ENCODE data around the gene SEC31A.

Gene SEC31A

DNA sequence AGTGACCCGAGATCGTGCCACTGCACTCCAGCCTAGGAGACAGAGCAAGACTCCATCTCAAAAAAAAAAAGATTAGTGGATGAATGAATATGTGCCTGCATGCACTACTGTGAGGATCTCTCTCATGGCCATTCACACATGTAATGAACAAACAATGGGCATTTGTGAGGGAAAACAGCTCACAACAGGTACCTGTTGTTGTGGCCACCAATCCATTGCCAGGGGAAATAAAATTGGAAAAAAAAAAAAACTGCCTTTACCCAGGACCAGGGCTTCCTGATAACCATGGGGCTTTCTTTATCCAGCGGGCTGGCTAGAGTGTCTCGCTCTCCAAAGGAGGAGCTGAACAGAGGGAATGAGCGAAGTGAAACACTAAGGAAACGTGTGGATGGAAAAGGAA lies 99.8 kb downstream of the SEC31A start:
- no peak for TF ChIP-seq JUND (IDR thresholded peaks at IDR 0.05; ENCODE audit: low read depth)
- in situ Hi-C loops (cut with HindIII; ENCODE audit: low pct_unique_long_range_greater_than_20kb, low sequenced_read_pairs): no loop called here
- DNase-seq (ENCODE audit: low read depth in 1 of 2, low spot score in 1 of 2): no peak

DNA sequence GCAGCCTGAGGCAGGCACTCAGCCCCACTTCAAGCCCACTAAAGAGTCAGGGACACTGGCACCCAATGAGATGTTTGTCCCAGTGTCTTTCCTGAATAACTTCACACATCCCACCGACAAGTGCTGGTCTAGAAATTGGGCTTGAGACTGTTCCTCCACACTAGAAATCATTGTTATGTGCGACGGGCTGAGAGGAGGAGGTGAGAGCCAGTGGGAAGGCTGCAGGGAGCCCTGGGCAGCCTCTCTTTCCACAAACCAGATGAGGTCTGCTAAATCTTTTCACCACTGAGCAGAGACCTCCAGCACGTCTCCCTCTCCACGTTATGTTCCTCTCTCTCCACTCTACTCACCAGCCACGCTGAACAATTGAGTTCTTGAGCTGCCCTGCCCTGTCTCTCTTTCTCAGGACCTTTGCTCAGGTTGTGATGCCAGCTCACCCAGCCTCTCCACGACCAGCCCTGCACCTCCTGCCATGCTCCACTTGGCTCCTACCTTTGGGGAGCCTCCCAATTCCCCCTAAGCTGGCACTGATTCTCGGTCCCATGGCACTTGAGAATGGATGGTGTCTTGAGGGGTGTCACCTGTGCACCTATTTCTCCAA lies 100.8 kb downstream of the SEC31A start:
- no peak for DNase-seq (ENCODE audit: low read depth in 1 of 2, low spot score in 1 of 2)
- in situ Hi-C loops (cut with HindIII; ENCODE audit: low pct_unique_long_range_greater_than_20kb, low sequenced_read_pairs): no loop called here
- no peak for TF ChIP-seq JUND (IDR thresholded peaks at IDR 0.05; ENCODE audit: low read depth)

DNA sequence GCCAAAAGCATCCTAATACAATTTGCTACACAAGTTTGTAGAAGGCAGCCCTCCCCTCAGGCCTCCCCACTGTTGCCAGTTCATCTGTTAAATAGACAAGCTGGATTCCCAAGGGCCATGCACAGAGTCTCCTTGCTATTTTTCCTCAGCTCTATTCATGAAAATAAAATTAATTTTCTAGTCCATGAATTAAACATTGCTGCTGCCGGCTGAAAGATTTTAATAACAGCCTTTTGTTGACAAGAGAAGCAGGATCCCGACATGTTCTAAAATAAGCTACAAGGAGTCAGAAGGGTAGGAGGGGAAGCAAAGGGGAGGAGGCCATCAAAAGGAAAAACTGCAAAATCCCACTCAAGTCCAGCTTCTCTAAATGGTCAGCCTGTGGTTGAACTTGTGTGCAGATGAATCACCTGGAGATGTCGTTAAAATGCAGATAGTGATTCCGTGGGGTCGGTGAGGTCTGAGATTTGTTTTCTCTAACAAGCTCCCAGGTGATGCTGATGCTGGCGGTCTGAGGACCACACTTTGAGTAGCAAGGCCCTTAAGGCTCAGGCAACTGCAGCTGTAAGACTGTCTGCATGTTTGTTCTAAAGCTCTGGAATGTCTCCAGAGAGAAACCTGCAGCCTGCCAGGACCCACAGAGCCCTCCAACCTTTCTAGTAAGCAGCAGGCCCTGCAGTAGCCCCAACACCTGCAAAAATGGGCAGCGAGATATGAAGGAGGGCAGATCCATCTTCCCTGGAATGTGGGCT lies 101.8 kb downstream of the SEC31A start:
- in situ Hi-C loops (cut with HindIII; ENCODE audit: low pct_unique_long_range_greater_than_20kb, low sequenced_read_pairs): no loop called here
- no peak for DNase-seq (ENCODE audit: low read depth in 1 of 2, low spot score in 1 of 2)
- no peak for TF ChIP-seq JUND (IDR thresholded peaks at IDR 0.05; ENCODE audit: low read depth)

DNA sequence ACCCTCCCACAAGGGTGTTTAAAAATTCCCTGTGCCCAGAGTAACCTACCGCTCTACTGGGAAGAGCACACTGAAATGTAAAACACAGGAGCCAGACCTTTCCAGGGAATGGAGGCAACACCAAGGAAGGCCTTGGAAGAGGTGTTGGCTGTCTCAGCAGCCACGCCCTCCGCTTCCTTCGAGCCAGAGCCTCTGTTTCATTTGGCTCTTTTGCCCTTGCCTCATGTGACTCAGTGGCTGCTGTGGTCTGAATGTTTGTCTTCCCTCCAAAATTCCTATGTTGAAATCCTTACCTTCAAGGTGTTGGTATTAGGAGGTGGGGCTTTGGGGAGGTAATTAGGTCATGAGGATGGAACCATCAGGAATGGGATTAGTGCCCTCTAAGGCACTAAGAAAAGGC lies 103.6 kb downstream of the SEC31A start:
- peak in 1 of 2 experiments; percentile 18 for DNase-seq (ENCODE audit: low read depth in 1 of 2, low spot score in 1 of 2)
- in situ Hi-C loops (cut with HindIII; ENCODE audit: low pct_unique_long_range_greater_than_20kb, low sequenced_read_pairs): no loop called here
- no peak for TF ChIP-seq JUND (IDR thresholded peaks at IDR 0.05; ENCODE audit: low read depth)

DNA sequence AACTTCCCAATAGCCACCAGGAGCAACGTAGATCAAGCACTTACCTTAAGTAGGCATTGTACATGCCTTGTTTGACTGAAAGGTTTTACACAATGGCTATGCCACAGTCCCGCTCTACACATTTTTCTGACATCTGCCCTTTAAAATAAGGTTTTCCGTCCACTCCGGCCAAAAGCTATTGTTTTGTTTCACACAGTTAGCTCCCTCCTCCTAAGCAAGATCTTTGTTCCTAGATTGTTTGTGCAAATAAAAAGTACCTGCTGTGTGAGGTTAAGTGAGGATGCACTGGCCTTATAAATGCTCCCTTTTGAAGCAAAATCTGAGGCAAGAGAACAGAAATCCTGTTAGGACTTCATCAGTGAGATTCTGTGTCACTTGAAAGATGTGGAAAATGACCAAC lies 104.1 kb downstream of the SEC31A start:
- DNase-seq (ENCODE audit: low read depth in 1 of 2, low spot score in 1 of 2): no peak
- in situ Hi-C loops (cut with HindIII; ENCODE audit: low pct_unique_long_range_greater_than_20kb, low sequenced_read_pairs): no loop called here
- no peak for TF ChIP-seq JUND (IDR thresholded peaks at IDR 0.05; ENCODE audit: low read depth)

DNA sequence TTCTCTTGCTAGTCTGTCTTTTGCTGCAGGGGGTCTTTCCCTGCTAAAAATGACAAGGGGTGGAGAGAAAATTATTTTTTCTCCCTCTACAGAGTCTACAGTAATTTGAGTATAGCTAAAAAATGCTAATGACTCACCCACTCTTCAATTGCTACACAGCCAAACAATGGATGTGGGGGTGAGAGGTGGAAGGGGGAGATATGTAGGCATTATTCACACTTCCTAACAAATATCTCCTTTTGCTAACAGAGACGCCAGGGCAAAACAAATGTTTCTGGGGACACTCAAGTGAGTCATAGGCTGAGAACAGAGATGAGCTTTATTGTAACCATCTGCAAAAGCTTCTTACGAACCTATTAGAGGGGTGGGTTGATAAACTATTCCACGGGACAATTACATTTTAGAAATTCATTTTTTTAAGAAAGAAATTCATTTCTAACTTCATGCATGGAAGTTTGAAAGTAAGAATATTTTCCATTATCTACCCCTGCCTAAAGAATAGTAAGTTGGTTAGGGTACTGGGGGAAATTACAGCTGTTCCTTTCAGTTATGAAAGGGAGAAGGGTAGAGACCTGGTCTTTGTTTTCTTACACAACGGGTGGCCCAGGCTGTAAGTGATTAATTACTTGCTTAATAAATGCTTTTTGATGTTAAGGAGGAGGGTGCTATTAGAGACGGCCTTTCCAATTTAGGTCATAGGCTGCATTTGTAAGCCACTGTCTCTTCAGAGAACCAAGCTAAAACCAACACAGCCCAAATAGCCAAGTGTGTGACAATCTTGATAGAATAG lies 105.1 kb downstream of the SEC31A start:
- DNase-seq (ENCODE audit: low read depth in 1 of 2, low spot score in 1 of 2): no peak
- in situ Hi-C loops (cut with HindIII; ENCODE audit: low pct_unique_long_range_greater_than_20kb, low sequenced_read_pairs): no loop called here
- no peak for TF ChIP-seq JUND (IDR thresholded peaks at IDR 0.05; ENCODE audit: low read depth)

DNA sequence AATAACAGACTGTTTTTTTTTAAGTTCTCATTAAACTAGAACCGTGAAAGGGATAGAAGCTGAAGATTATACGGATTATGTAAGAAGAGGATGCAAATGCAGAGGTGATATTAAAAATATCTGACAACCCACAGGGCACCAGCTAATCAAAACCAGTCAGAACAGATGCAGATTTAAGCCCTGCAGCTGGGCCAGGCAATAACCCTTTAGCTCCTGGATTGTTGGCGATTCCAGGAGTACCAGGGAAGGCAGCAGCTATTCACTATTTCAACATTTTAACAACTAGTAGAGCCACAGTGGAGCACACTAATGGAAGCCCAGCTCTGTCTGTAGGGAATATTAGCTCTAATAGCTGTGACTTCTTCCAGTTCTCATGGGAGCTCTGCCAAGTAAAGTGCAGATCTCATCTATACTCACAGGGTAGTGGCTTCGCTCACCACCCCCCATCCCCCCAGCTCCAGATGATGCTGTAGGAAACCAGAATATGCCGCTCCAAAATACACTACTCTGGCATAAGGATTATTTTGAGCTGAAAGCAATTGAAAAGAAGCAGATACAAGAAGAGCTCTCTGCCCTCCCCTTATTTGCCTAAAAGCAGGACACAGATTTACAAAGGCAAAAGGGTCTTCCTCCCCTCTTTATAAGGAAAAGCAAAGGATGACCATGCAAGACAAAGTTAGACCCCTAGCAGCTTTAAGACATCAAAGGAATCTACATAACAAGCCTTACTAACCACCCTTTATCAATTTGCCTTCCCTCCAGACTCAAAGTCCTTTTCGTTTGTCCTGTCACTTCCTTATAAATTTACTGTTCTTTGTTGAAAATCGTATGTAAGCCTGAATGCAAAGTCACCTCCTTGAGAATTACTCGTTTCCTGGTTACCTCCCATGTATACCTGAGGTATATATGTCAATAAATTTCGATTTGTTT lies 106.0 kb downstream of the SEC31A start:
- in situ Hi-C loops (cut with HindIII; ENCODE audit: low pct_unique_long_range_greater_than_20kb, low sequenced_read_pairs): no loop called here
- TF ChIP-seq JUND (IDR thresholded peaks at IDR 0.05; ENCODE audit: low read depth): no peak
- no peak for DNase-seq (ENCODE audit: low read depth in 1 of 2, low spot score in 1 of 2)

DNA sequence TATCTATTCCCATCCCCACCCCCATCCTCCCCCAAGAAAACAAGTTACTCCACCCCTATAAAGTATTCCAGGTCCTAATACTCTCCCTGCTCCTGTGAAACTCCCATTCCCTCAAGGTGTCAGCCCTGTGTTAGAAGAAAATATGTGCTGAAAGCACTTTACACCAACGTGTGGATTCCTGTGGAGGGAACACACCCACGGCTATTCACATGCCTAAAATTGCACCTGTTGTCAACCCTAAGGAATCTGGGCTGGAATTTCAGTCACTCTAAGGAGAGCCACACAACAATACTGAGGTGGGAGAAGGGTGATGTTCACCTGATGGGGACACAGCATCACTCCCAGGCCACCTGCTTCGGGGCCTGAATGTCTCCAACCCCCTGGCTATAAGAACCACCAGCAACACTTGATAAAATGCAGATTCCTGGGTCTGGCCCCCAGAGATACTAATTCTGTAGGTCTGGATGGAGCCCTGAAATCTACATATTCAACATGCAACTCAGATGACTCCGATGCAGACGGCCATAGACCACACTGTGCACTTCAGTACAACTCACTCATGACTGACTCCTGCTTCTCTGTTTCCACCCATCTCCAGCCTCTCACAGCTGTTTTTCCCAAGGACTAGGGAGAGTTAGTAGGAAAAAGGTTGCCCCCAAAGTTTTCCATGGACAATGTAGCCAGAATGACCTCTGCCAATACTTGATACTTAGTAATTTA lies 108.2 kb downstream of the SEC31A start:
- TF ChIP-seq JUND (IDR thresholded peaks at IDR 0.05; ENCODE audit: low read depth): no peak
- DNase-seq (ENCODE audit: low read depth in 1 of 2, low spot score in 1 of 2): peak in 1 of 2 experiments; percentile 20
- in situ Hi-C loops (cut with HindIII; ENCODE audit: low pct_unique_long_range_greater_than_20kb, low sequenced_read_pairs): no loop called here

DNA sequence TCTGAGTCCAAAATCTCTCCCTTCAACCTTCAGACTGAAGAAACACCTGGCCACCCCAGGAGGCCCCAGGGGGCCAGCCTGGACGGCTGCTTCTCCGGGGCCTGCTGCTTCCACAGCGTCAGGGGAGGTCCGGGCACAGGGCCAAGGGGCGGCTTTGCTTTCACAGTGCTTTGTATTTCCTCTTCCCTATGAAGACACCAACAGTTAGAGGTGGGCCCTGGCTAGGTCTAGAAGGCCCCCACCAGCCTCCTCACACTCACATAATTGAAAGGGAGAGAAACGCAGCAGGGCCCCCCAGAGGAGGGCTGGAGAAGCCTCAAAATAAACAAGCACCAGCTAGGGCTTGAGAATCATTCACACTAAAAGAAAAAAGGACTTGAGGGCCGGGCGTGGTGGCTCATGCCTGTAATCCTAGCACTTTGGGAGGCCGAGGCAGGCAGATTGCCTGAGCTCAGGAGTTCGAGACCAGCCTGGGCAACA lies 110.2 kb downstream of the SEC31A start:
- in situ Hi-C loops (cut with HindIII; ENCODE audit: low pct_unique_long_range_greater_than_20kb, low sequenced_read_pairs): no loop called here
- no peak for TF ChIP-seq JUND (IDR thresholded peaks at IDR 0.05; ENCODE audit: low read depth)
- DNase-seq (ENCODE audit: low read depth in 1 of 2, low spot score in 1 of 2): no peak

DNA sequence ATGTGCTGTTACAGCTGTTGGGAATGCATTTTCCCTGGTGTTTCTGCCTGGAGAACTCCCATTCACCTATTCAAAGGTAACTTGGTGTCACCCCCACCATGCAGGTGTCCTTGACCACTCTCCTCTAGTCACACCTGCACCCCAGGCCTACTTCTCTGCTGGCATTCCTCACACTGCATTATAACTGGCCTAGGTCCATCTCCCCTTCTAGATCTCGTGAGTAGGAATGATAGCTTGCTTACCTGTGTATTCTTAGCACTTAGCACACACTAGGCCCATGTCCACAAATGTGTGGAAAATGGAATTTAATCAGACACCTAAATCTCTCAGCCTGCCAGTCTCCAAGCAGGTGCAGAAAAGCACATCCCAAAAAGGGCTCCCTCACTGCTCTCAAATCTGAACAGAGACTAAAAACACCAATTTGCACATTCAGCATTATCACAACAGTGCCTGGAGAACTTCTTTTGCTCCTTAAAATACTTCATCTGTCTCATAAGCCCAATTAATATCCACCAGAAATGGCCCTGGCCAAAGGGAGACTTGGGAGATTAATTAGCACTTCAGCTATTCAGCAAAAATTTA lies 110.7 kb downstream of the SEC31A start:
- in situ Hi-C loops (cut with HindIII; ENCODE audit: low pct_unique_long_range_greater_than_20kb, low sequenced_read_pairs): no loop called here
- no peak for DNase-seq (ENCODE audit: low read depth in 1 of 2, low spot score in 1 of 2)
- TF ChIP-seq JUND (IDR thresholded peaks at IDR 0.05; ENCODE audit: low read depth): no peak

DNA sequence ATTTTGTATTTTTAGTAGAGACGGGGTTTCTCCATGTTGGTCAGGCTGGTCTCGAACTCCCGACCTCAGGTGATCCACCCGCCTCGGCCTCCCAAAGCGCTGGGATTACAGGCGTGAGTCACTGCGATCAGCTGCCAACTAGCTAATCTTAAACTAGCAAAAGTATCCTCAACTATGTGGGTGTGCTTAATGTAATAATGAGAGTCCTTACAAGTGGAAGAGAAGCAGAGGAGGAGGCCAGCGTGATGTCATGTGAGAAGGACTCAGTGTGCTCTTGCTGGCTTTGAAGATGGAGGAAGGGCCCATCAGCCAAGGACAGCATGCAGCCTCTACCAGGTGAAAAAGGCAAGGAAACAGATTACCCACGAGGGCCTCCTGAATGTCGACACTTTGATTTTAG lies 111.9 kb downstream of the SEC31A start:
- in situ Hi-C loops (cut with HindIII; ENCODE audit: low pct_unique_long_range_greater_than_20kb, low sequenced_read_pairs): no loop called here
- no peak for TF ChIP-seq JUND (IDR thresholded peaks at IDR 0.05; ENCODE audit: low read depth)

More for the DNA sequence above, 111.9 kb downstream of the SEC31A start:
- DNase-seq (ENCODE audit: low read depth in 1 of 2, low spot score in 1 of 2): no peak
